ENCODE measurements around the gene BRF1.

GRCh38 chr14:105317546-105317945 is 16.7 kb upstream of the BRF1 start:
- peak in 1 of 4 donors; percentile 13 for TF ChIP-seq CTCF (IDR thresholded peaks at IDR 0.05)
- no peak for TF ChIP-seq POLR2A (IDR thresholded peaks at IDR 0.05)

Data from right lobe of liver (tissue), 4 donors.